SHP77 treated with DMSO at 0.1 percent for 48 hours (cell line): ENCODE measurements around the gene OR5J2.
"Not testable (repeated sequence)": the region's sequence is repeated elsewhere in the genome, so short reads cannot be mapped to it uniquely, and the experiment has no call there.

Experiments used
- DNase-seq: peaks from one replicate; lab custom pipeline; 2025; lab: John Stamatoyannopoulos, UW

OR5J2 gene

GRCh38 chr11:56176318-56176717 is at the start of gene OR5J2:
OR5J2 (plus strand) TSS chr11:56176618; CDS start chr11:56176618, 0 bp downstream.
- no peak for DNase-seq

- no peak for DNase-seq
Observed at GRCh38 chr11:56140151-56140661, 36.2 kb upstream of the OR5J2 start, which contains the start of gene OR8J3. OR8J3 (minus strand) TSS chr11:56140201; CDS start chr11:56137718, 2,483 bp downstream.

- DNase-seq: not testable (repeated sequence)
Observed at GRCh38 chr11:56143681-56144080, 32.7 kb upstream of the OR5J2 start.

GRCh38 chr11:56151376-56151775 is 25.0 kb upstream of the OR5J2 start:
- no peak for DNase-seq

- no peak for DNase-seq
Observed at GRCh38 chr11:56152333-56152732, 24.1 kb upstream of the OR5J2 start.

GRCh38 chr11:56160217-56160616 is 16.2 kb upstream of the OR5J2 start, which contains the start of gene OR8K5:
OR8K5 (minus strand) TSS chr11:56160317; CDS start chr11:56160317, 0 bp downstream.
- DNase-seq: no peak

- no peak for DNase-seq
Observed at GRCh38 chr11:56163804-56164203, 12.6 kb upstream of the OR5J2 start.

- DNase-seq: no peak
Observed at GRCh38 chr11:56172256-56172830, 4.1 kb upstream of the OR5J2 start.

- no peak for DNase-seq
Observed at GRCh38 chr11:56183459-56183858, 7.0 kb downstream of the OR5J2 start.

- no peak for DNase-seq
Observed at GRCh38 chr11:56188602-56189001, 12.2 kb downstream of the OR5J2 start.

GRCh38 chr11:56196705-56197104 is 20.3 kb downstream of the OR5J2 start:
- DNase-seq: no peak

- no peak for DNase-seq
Observed at GRCh38 chr11:56197367-56197766, 20.9 kb downstream of the OR5J2 start.

- no peak for DNase-seq
Observed at GRCh38 chr11:56207790-56208189, 31.4 kb downstream of the OR5J2 start.

GRCh38 chr11:56214537-56214936 is 38.1 kb downstream of the OR5J2 start:
- DNase-seq: no peak

GRCh38 chr11:56219735-56220134 is 43.3 kb downstream of the OR5J2 start:
- DNase-seq: not testable (repeated sequence)
